ENCODE data around the gene EFL1.

The EFL1 gene

GRCh38 chr15:82174471-82175235 lies 87.9 kb downstream of the EFL1 start:
- no peak overlapping the region for H3K4me3 ChIP-seq (ENCODE audit: low read depth, low read length)
- no peak for DNase-seq (ENCODE audit: low read depth)

DNA sequence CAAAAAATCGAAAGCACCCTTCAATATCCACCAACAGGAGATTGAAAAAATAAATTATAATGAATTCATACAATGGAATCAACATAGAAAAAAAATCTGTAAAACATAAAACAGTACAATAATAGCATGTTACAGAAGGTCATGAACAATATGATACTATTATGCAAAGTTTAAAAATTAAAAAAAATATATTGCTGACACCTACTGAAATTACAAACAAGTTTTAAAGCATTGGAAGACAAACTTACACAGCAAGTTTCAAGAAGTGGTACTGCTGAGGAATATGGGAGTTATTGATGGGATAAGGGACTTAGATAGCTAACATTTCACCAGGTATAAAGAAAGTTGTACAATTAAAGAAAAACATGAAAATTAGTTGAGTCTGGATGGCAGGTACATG lies 89.4 kb downstream of the EFL1 start:
- no peak overlapping the region for H3K4me3 ChIP-seq (ENCODE audit: low read depth, low read length)

GRCh38 chr15:82172506-82172905 lies 90.0 kb downstream of the EFL1 start:
- H3K4me3 ChIP-seq (ENCODE audit: low read depth, low read length): no peak overlapping the region
- no peak for DNase-seq (ENCODE audit: low read depth)

More for the DNA sequence above, 89.4 kb downstream of the EFL1 start:
- no peak for DNase-seq (ENCODE audit: low read depth)

- no peak overlapping the region for H3K4me3 ChIP-seq (ENCODE audit: low read depth, low read length)
- DNase-seq (ENCODE audit: low read depth): no peak
Observed at GRCh38 chr15:82168757-82169156, 93.8 kb downstream of the EFL1 start.

DNA sequence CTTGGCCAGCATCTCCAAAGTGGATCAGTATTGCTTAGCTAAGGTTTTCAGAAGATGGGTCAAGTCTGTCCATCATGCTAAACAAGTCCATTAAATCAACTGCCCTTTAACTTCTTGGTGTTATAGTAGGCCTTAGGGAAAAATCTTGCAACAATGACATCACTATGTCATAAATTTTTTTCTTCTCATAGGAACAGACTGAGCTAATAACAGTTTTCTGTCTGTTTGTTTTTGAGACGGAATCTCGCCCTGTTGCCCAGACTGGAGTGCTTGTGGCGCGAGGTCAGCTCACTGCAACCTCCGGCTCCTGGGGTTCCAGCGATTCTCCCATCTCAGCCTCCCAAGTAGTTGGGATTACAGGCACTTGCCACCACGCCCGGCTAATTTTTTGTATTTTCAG lies 94.2 kb downstream of the EFL1 start:
- H3K4me3 ChIP-seq (ENCODE audit: low read depth, low read length): no peak overlapping the region
- DNase-seq (ENCODE audit: low read depth): peak; percentile 72

GRCh38 chr15:82165948-82166376 lies 96.6 kb downstream of the EFL1 start:
- H3K4me3 ChIP-seq (ENCODE audit: low read depth, low read length): no peak overlapping the region
- no peak for DNase-seq (ENCODE audit: low read depth)

GRCh38 chr15:82159922-82160321 lies 102.6 kb downstream of the EFL1 start:
- no peak overlapping the region for H3K4me3 ChIP-seq (ENCODE audit: low read depth, low read length)
- peak; percentile 100 for DNase-seq (ENCODE audit: low read depth)

DNA sequence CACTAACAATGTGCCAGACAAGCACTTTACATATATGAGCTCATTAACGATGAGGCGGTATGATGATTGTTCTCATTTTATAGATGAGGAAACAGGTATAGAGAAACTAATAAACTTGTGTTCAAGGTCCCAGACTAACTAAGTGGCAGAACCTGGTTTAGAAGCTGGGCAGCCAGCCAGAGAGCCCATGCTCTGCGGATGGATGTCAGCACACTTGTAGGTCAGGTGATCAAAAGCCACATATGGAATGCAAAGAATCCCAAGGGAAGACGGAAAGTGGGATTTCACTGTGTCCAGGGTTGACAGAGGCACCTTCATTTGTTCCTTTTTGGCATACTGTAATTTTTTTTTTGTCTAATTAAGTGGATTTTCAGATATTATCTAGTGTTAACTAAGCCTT lies 103.7 kb downstream of the EFL1 start:
- DNase-seq (ENCODE audit: low read depth): no peak
- H3K4me3 ChIP-seq (ENCODE audit: low read depth, low read length): no peak overlapping the region

DNA sequence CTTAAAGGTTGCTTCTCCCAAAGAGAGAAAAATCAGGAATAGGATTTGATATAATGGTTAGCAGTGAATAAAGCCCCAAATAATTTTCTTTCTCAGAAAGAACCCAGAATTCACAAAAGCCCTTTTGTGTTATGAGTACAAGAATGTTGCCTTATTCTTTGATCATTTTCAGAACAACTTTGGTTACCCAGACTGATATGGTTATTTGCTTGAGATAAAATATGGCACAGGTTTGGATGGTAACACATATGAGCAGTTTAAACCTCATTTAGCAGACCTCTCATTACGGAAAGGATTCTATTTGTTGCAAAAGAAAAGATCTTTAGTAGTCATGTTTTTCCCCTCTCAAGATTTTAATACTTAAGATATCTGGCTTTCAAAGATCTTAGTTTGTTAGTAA lies 111.9 kb downstream of the EFL1 start:
- DNase-seq (ENCODE audit: low read depth): no peak
- no peak overlapping the region for H3K4me3 ChIP-seq (ENCODE audit: low read depth, low read length)

- H3K4me3 ChIP-seq (ENCODE audit: low read depth, low read length): no peak overlapping the region
- no peak for DNase-seq (ENCODE audit: low read depth)
Observed at GRCh38 chr15:82146990-82147461, 115.5 kb downstream of the EFL1 start.

GRCh38 chr15:82146576-82146975 lies 116.0 kb downstream of the EFL1 start:
- H3K4me3 ChIP-seq (ENCODE audit: low read depth, low read length): no peak overlapping the region
- DNase-seq (ENCODE audit: low read depth): no peak

DNA sequence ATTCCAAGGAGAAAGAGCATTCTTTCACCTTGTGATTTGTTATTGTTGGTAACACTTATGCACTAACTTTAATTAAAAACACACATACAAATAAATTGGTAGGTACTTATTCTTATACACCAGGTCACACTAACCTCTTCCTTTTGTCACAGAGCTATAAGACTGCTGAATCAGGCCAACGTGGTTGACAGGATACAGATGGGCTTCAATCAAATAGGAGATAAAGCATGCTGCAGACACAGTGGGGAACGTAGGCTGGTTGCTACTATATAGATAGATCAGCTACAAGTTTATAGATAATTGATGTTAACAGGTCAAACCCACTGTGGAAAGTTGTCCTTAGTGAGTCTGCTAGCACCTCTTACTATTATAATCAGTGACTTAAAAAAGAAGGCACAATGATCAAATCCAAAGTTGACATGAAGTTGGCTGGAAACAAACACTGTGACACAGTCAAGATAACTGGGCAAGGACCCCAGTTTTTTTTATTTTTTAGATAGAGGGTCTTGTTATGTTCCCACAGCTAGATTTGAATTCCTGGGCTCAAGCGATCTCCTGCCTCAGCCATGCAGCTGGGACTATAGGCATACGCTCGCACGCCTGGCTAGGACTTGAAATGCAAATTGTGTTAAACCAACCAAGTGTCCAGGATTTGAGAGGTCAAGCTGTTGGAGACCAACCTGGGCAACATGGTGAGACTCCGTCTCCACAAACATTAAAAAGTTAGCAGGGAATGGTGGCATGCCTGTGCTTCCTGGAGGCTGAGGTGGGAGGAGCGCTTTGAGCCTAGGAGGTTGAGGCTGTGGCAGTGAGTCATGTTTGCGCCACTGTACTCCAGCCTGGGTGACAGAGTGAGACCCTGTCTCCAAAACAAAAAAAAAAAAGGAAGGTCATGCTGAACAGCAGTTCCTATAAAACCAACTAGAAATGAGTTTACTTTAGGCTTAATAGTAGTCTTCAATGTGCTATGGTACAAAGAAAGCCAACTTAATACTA lies 118.8 kb downstream of the EFL1 start:
- no peak for DNase-seq (ENCODE audit: low read depth)
- no peak overlapping the region for H3K4me3 ChIP-seq (ENCODE audit: low read depth, low read length)

- no peak for DNase-seq (ENCODE audit: low read depth)
- H3K4me3 ChIP-seq (ENCODE audit: low read depth, low read length): no peak overlapping the region
Observed at GRCh38 chr15:82140886-82141285, 121.6 kb downstream of the EFL1 start.

- H3K4me3 ChIP-seq (ENCODE audit: low read depth, low read length): no peak overlapping the region
- no peak for DNase-seq (ENCODE audit: low read depth)
Observed at GRCh38 chr15:82139823-82140268, 122.7 kb downstream of the EFL1 start.

- DNase-seq (ENCODE audit: low read depth): no peak
- H3K4me3 ChIP-seq (ENCODE audit: low read depth, low read length): no peak overlapping the region
Observed at GRCh38 chr15:82138306-82138705, 124.2 kb downstream of the EFL1 start.

DNA sequence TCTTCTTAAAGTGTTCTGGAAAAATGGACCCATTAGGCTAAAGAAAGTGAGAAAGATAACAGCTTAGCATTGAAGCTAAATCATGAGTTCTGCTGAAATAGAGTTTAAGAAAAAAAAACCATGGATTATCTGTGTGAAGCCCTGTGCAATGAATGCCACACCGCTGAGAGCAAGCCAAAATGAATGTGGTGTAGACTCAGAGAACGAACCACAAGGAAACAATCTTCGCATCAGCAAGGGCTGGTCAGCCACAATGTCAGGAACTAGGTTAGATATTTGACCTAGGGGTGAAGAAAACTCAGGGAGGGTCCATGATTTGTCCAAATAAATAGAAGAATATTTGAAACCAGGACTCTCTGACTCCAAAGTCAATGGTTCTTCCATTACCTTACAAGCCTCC lies 125.3 kb downstream of the EFL1 start:
- no peak for DNase-seq (ENCODE audit: low read depth)

DNA sequence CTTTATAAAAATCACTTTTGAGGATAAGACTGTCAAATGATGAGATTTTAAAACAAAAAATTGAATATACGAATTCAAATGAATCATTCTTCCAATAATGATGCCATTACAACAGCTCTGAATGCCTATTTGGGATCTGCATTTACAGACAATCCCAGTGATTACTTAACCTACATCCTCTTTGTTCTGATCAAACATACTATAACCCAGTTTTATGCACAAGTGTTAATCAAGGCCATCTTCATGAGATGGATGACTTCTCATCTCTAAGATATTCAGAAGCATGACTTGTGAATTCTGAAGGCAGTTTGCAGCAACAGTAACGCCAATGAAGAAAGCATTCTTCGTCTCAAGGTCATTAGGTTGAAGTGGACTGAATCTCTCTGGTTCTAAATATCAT lies 126.4 kb downstream of the EFL1 start:
- no peak overlapping the region for H3K4me3 ChIP-seq (ENCODE audit: low read depth, low read length)
- DNase-seq (ENCODE audit: low read depth): no peak

More for the DNA sequence above, 125.3 kb downstream of the EFL1 start:
- no peak overlapping the region for H3K4me3 ChIP-seq (ENCODE audit: low read depth, low read length)

- no peak overlapping the region for H3K4me3 ChIP-seq (ENCODE audit: low read depth, low read length)
- no peak for DNase-seq (ENCODE audit: low read depth)
Observed at GRCh38 chr15:82135638-82136037, 126.9 kb downstream of the EFL1 start.

GRCh38 chr15:82134461-82134860 lies 128.1 kb downstream of the EFL1 start:
- no peak overlapping the region for H3K4me3 ChIP-seq (ENCODE audit: low read depth, low read length)
- no peak for DNase-seq (ENCODE audit: low read depth)

DNA sequence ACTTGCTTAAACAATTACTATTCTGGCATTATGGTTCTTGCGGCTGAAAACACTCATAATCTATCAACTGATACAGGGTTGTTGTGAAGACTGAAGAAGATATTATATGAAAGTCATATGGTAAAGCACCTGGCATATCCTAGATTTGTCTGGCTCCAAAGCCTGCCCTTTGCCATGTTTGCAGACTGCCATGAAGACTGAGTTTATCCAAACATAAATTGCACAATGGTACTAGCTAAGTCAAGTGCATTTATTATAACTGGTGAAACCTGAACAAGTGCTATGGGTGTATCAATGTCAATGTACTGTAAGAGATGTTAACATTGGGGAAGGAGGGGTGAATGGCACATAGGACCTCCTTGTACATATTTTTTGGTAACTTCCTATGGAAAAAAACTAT lies 129.3 kb downstream of the EFL1 start:
- DNase-seq (ENCODE audit: low read depth): no peak
- H3K4me3 ChIP-seq (ENCODE audit: low read depth, low read length): no peak overlapping the region

All from skeletal muscle cell (primary cell).